Liver (tissue), 9 donors: ENCODE results near the gene KRT76. TPM values are rescaled to one million over a fixed set of nuclear protein-coding genes. Genes with fewer than 3 reads are reported as not detected.

Experiments used
- DNase-seq: peaks from one replicate; pipeline ENCODE4 v3.0.0-alpha.2; 2017; ENCODE audit warnings: low spot score
- H3K27ac ChIP-seq, 2 donors: one replicate each; pipeline ENCODE4 v1.7.0; 2013; ENCODE audit warnings: inconsistent platforms in 2 of 2, low read length in 2 of 2, control low read depth in 1 of 2, low read depth in 1 of 2, mild to moderate bottlenecking in 1 of 2
- H3K27me3 ChIP-seq, 4 donors: one replicate each; pipeline versions ENCODE4 v1.6.1 to v1.7.0; 2013; ENCODE audit warnings: low read length in 3 of 4, inconsistent platforms in 1 of 4, mild to moderate bottlenecking in 1 of 4, moderate library complexity in 1 of 4; ENCODE audit not compliant: control insufficient read depth in 4 of 4, insufficient read depth in 4 of 4
- H3K36me3 ChIP-seq, 4 donors: one replicate each; pipeline versions ENCODE4 v1.6.1 to v1.7.0; 2013; ENCODE audit warnings: low read length in 3 of 4, mild to moderate bottlenecking in 3 of 4, low read depth in 1 of 4, moderate library complexity in 1 of 4; ENCODE audit not compliant: control insufficient read depth in 4 of 4, insufficient read depth in 3 of 4
- H3K4me1 ChIP-seq, 4 donors: one replicate each; pipeline versions ENCODE4 v1.6.1 to v1.7.0; 2013; ENCODE audit warnings: low read length in 3 of 4, mild to moderate bottlenecking in 3 of 4, moderate library complexity in 1 of 4; ENCODE audit not compliant: control insufficient read depth in 4 of 4, insufficient read depth in 4 of 4
- H3K4me3 ChIP-seq, 3 donors: one replicate each; pipeline versions ENCODE4 v1.6.1 to v1.7.0; 2013; ENCODE audit warnings: low read length in 3 of 3, control low read depth in 1 of 3, low read depth in 1 of 3, mild to moderate bottlenecking in 1 of 3
- H3K9ac ChIP-seq, 2 donors: one replicate each; pipeline ENCODE4 v1.7.0; 2013; ENCODE audit warnings: low read length in 2 of 2, mild to moderate bottlenecking in 2 of 2, moderate library complexity in 2 of 2, control low read depth in 1 of 2, low read depth in 1 of 2
- H3K9me3 ChIP-seq, 4 donors: one replicate each; pipeline versions ENCODE4 v1.6.1 to v1.7.0; 2013; ENCODE audit warnings: low read length in 3 of 4; ENCODE audit not compliant: control insufficient read depth in 4 of 4
- FOXA1 ChIP-seq: IDR thresholded peaks from 2 replicates; pipeline ENCODE4 v1.6.1; 2016; ENCODE audit warnings: antibody characterized with exemption
- GABPA ChIP-seq, 2 donors: IDR thresholded peaks in 1 of 2; conservative IDR thresholded peaks in 1 of 2; 2 replicates each; pipeline ENCODE4 v1.6.1; 2016; ENCODE audit warnings: antibody characterized with exemption in 2 of 2, mild to moderate bottlenecking in 1 of 2, moderate library complexity in 1 of 2
- HNF4A ChIP-seq, 2 donors: conservative IDR thresholded peaks; 2 replicates each; pipeline ENCODE4 v1.6.1; 2016; ENCODE audit warnings: antibody characterized with exemption in 2 of 2, mild to moderate bottlenecking in 2 of 2
- HNF4G ChIP-seq: IDR thresholded peaks from 2 replicates; pipeline ENCODE4 v1.6.1; 2016; ENCODE audit warnings: antibody characterized with exemption
- NR2F2 ChIP-seq: IDR thresholded peaks from 2 replicates; pipeline ENCODE4 v1.6.1; 2016; ENCODE audit warnings: antibody characterized with exemption
- RXRA ChIP-seq, 2 donors: IDR thresholded peaks; 2 replicates each; pipeline ENCODE4 v1.6.1; 2017 to 2018; ENCODE audit warnings: antibody characterized with exemption in 2 of 2, mild to moderate bottlenecking in 1 of 2
- TAF1 ChIP-seq: conservative IDR thresholded peaks from 2 replicates; pipeline ENCODE4 v1.6.1; 2016; ENCODE audit warnings: antibody characterized with exemption, mild to moderate bottlenecking
- WGBS: extraction: QIAGEN DNeasy Blood & Tissue Kit; methylation state at CpG from one replicate; pipeline ENCODE4 v1.1.7; 2013; 5-methylcytosine and 5-hydroxymethylcytosine counted together
- polyA plus RNA-seq, 2 donors: library from polyadenylated mRNA; stranded (reverse) in 1 of 2; unstranded in 1 of 2; fragments of 200-250 nt in 1 of 2; fragments of >200 nt in 1 of 2; fragmentation: Nextera tagmentation in 1 of 2; extraction: Ambion mirVana in 1 of 2; gene quantifications; one replicate each; pipeline versions ENCODE4 v1.2.1 to v1.2.3, GENCODE V29; 2013 to 2015
- total RNA-seq, 2 donors: library from RNA; depleted of rRNA; stranded (reverse); fragments of >200 nt; gene quantifications; one replicate each; pipeline ENCODE4 v1.2.3, GENCODE V29; 2014
- TF ChIP-seq, protein P1 (sequence below): IDR thresholded peaks from 2 replicates; pipeline ENCODE4 v1.6.1; 2016; ENCODE audit warnings: antibody characterized with exemption, mild to moderate bottlenecking
- TF ChIP-seq, protein P2 (sequence below): IDR thresholded peaks from 2 replicates; pipeline ENCODE4 v1.6.1; 2016; ENCODE audit warnings: antibody characterized with exemption
- TF ChIP-seq, protein P3 (sequence below): IDR thresholded peaks from 2 replicates; pipeline ENCODE4 v1.6.1; 2016; ENCODE audit warnings: antibody characterized with exemption
- TF ChIP-seq, protein P4 (sequence below): fragments of 150-350 bp; IDR thresholded peaks from 2 replicates; pipeline ENCODE4 v1.5.1; 2017; ENCODE audit warnings: improper control_type of control experiment, low read depth, low read length; ENCODE audit not compliant: missing input control
- donor health status: healthy.
- donor health status: healthy.
- donor health status: healthy.
- donor health status: healthy.
- donor health status: healthy.

The KRT76 gene
- total and polyA plus RNA-seq, 4 donors, result not detected

DNA sequence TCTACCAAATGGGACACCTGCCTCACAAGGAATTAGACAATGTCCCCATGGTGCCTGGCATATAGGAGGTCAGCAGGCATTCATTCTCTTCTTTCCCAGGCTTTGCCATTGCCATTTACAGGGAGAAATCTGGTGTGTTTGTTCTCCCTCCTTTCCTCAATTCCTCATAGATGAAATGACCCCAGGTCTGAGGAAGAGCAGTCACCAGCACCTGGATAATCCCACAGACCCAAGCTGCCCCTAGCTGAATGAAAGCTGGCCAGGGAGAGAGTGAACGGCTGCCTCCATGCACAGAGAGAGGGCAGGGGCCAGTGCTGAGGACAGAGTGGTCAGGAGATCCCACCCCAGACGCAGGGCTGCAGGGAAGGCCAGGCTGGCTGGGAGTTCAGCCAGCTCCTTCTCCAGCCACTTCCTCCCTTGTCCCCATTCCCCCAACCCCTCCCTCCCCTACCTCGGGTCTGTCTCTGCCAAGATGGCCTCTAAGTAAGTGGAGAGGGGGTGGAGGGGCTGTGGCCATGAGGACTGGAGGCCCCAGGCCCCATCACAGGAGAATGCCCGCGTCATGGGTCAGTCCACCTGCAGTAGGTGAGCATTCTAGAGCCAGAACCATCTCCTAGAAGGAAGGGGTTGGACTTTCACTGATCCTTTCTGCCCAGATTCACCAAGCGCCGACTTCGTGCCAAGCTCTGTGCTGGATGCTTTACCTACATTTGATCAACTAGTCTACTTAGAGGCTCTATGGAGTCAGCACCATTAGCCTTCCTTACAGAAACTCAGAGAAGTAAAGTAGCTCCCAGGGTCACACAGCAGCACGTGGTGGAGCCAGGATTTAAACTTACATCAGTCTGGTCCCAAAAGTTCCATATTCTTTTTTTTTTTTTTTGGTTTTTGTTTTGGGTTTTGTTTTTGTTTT, 38.8 kb upstream of the KRT76 start:
- Histone ChIP-seq H3K9ac (no peak overlapping the region), H3K4me1 (no peaks in the 10 kb centered on the region), H3K4me3 (no peak overlapping the region), H3K27me3 (no peaks in the 10 kb centered on the region), H3K27ac (no peak overlapping the region), H3K9me3 (no peaks in the 10 kb centered on the region), H3K36me3 (no peaks in the 10 kb centered on the region)
- TF ChIP-seq, protein P1, sequence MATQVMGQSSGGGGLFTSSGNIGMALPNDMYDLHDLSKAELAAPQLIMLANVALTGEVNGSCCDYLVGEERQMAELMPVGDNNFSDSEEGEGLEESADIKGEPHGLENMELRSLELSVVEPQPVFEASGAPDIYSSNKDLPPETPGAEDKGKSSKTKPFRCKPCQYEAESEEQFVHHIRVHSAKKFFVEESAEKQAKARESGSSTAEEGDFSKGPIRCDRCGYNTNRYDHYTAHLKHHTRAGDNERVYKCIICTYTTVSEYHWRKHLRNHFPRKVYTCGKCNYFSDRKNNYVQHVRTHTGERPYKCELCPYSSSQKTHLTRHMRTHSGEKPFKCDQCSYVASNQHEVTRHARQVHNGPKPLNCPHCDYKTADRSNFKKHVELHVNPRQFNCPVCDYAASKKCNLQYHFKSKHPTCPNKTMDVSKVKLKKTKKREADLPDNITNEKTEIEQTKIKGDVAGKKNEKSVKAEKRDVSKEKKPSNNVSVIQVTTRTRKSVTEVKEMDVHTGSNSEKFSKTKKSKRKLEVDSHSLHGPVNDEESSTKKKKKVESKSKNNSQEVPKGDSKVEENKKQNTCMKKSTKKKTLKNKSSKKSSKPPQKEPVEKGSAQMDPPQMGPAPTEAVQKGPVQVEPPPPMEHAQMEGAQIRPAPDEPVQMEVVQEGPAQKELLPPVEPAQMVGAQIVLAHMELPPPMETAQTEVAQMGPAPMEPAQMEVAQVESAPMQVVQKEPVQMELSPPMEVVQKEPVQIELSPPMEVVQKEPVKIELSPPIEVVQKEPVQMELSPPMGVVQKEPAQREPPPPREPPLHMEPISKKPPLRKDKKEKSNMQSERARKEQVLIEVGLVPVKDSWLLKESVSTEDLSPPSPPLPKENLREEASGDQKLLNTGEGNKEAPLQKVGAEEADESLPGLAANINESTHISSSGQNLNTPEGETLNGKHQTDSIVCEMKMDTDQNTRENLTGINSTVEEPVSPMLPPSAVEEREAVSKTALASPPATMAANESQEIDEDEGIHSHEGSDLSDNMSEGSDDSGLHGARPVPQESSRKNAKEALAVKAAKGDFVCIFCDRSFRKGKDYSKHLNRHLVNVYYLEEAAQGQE, result no peak
- TF ChIP-seq, protein P2, sequence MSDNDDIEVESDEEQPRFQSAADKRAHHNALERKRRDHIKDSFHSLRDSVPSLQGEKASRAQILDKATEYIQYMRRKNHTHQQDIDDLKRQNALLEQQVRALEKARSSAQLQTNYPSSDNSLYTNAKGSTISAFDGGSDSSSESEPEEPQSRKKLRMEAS, result no peak
- TF ChIP-seq RXRA (IDR thresholded peaks at IDR 0.05), result no peak
- DNase-seq, result no peak
- 76% methylated on average over 9 of the region's 9 CpGs for WGBS

DNA sequence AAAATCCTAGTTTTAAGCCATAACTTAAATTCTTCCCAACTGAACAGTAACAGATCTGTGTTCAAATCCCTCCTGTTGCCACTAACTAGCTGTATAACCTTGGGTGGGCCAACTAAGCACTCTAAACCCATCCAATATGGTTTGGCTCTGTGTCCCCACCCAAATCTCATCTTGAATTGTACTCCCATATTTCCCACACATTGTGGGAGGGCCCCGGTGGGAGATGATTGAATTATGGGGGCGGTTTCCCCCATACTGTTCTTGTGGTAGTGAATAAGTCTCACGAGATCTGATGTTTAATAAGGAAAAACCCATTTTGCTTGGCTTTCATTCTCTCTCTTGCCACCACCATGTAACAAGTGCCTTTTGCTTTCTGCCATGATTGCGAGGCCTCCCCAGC, 38.0 kb upstream of the KRT76 start:
- Histone ChIP-seq H3K27me3 (peaks cover 0 to 3% (median 0%) of the 10 kb centered on the region in 4 donors), H3K9me3 (no peaks in the 10 kb centered on the region), H3K27ac (no peak overlapping the region), H3K4me3 (no peak overlapping the region), H3K4me1 (no peaks in the 10 kb centered on the region), H3K36me3 (no peaks in the 10 kb centered on the region), H3K9ac (no peak overlapping the region)
- WGBS, result 93% methylated on average over 4 of the region's 4 CpGs
- no peak for DNase-seq
- TF ChIP-seq, protein P3, sequence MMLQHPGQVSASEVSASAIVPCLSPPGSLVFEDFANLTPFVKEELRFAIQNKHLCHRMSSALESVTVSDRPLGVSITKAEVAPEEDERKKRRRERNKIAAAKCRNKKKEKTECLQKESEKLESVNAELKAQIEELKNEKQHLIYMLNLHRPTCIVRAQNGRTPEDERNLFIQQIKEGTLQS, result no peak
- TF ChIP-seq, protein P4, sequence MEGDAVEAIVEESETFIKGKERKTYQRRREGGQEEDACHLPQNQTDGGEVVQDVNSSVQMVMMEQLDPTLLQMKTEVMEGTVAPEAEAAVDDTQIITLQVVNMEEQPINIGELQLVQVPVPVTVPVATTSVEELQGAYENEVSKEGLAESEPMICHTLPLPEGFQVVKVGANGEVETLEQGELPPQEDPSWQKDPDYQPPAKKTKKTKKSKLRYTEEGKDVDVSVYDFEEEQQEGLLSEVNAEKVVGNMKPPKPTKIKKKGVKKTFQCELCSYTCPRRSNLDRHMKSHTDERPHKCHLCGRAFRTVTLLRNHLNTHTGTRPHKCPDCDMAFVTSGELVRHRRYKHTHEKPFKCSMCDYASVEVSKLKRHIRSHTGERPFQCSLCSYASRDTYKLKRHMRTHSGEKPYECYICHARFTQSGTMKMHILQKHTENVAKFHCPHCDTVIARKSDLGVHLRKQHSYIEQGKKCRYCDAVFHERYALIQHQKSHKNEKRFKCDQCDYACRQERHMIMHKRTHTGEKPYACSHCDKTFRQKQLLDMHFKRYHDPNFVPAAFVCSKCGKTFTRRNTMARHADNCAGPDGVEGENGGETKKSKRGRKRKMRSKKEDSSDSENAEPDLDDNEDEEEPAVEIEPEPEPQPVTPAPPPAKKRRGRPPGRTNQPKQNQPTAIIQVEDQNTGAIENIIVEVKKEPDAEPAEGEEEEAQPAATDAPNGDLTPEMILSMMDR, result no peak
- TF ChIP-seq HNF4A (conservative IDR thresholded peaks at IDR 0.05), result no peak
- no peak for TF ChIP-seq HNF4G
- no peak for TF ChIP-seq FOXA1
- TF ChIP-seq, protein P1, result no peak
- no peak for TF ChIP-seq TAF1
- TF ChIP-seq NR2F2, result no peak
- TF ChIP-seq GABPA (IDR thresholded peaks at IDR 0.05 in 1 of 2, conservative IDR thresholded peaks at IDR 0.05 in 1 of 2), result no peak
